PC-3 (cell line): ENCODE results near the gene HDC. TPM values are rescaled to one million over a fixed set of nuclear protein-coding genes. Genes with fewer than 3 reads are reported as not detected.

Experiments used
- ATAC-seq: fragments of 200-7000 bp; cut with Tn5 transposase; 2 replicates; pipeline ENCODE4 v1.9.1; 2020; ENCODE audit warnings: mild to moderate bottlenecking, moderate library complexity
- BruUV-seq: library from RNA; stranded (reverse); fragments of 400-500 nt; replicated peaks from 2 replicates; lab custom pipeline; 2021; lab: Mats Ljungman, UMichigan
- CTCF ChIA-PET: fragments of 300-600 bp; sonication (Branson Sonifier 250); formaldehyde crosslinking; loops from one replicate; lab custom pipeline; 2022; ENCODE audit warnings: antibody characterized with exemption; lab: Charles Lee
- POLR2A ChIA-PET: fragments of 300-600 bp; sonication (Branson Sonifier 250); formaldehyde crosslinking; loops from one replicate; lab custom pipeline; 2022; ENCODE audit warnings: antibody characterized with exemption; ENCODE audit not compliant: unreplicated experiment; lab: Charles Lee
- DNase-seq: peaks from one replicate; pipeline ENCODE4 v3.0.0-alpha.2; 2015
- H2AFZ ChIP-seq: fragments of 300-600 bp; sonication (generic); 2 replicates; pipeline ENCODE4 v1.6.0; 2016; ENCODE audit warnings: antibody characterized with exemption, low read length
- H3F3A ChIP-seq: fragments of 300-600 bp; sonication (generic); one replicate; pipeline ENCODE4 v1.6.0; 2017; ENCODE audit warnings: antibody characterized with exemption, low read length, control low read depth, mild to moderate bottlenecking; ENCODE audit not compliant: unreplicated experiment
- H3K27ac ChIP-seq: fragments of 300-600 bp; sonication (generic); 2 replicates; pipeline ENCODE4 v1.5.1; 2016; ENCODE audit warnings: mild to moderate bottlenecking, low read length
- H3K27me3 ChIP-seq: fragments of 300-600 bp; sonication (generic); 2 replicates; pipeline ENCODE4 v1.6.1; 2016; ENCODE audit warnings: low read length, mixed read lengths
- H3K36me3 ChIP-seq: fragments of 300-600 bp; sonication (generic); 2 replicates; pipeline ENCODE4 v1.6.1; 2016; ENCODE audit warnings: low read depth, mixed run types, low read length, mixed read lengths
- H3K4me1 ChIP-seq: fragments of 300-600 bp; sonication (generic); 2 replicates; pipeline ENCODE4 v1.5.1; 2016; ENCODE audit warnings: low read length; ENCODE audit not compliant: insufficient read depth
- H3K4me2 ChIP-seq: fragments of 300-600 bp; sonication (generic); 2 replicates; pipeline ENCODE4 v1.6.0; 2016; ENCODE audit warnings: low read length
- H3K4me3 ChIP-seq: fragments of 300-600 bp; sonication (generic); 2 replicates; pipeline ENCODE4 v1.5.1; 2016; ENCODE audit warnings: mild to moderate bottlenecking, low read length, mixed read lengths
- H3K79me2 ChIP-seq: fragments of 300-600 bp; sonication (generic); 2 replicates; pipeline ENCODE4 v1.6.1; 2017; ENCODE audit warnings: low read length, mixed read lengths
- H3K9ac ChIP-seq: fragments of 300-600 bp; sonication (generic); 2 replicates; pipeline ENCODE4 v1.6.0; 2016; ENCODE audit warnings: mild to moderate bottlenecking, low read length
- H3K9me2 ChIP-seq: fragments of 300-600 bp; sonication (generic); replicated peaks from 2 replicates; pipeline ENCODE4 v1.6.1; 2016; ENCODE audit warnings: mixed run types, low read length, mixed read lengths
- H3K9me3 ChIP-seq: fragments of 300-600 bp; sonication (generic); 2 replicates; pipeline ENCODE4 v1.6.1; 2016; ENCODE audit warnings: low read length, mixed read lengths
- H4K20me1 ChIP-seq: fragments of 300-600 bp; sonication (generic); 2 replicates; pipeline ENCODE4 v1.6.1; 2016; ENCODE audit warnings: low read length, mixed read lengths
- EZH2 ChIP-seq: fragments of 300-600 bp; sonication (generic); IDR thresholded peaks from one replicate; pipeline ENCODE4 v1.6.1; 2017; ENCODE audit warnings: antibody characterized with exemption, mild to moderate bottlenecking, low read length; ENCODE audit not compliant: unreplicated experiment
- EZH2phosphoT487 ChIP-seq: fragments of 300-600 bp; sonication (generic); IDR thresholded peaks from 2 replicates; pipeline ENCODE4 v1.6.1; 2018; ENCODE audit warnings: mild to moderate bottlenecking, antibody characterized with exemption, low read length, borderline replicate concordance
- intact Hi-C: fragments of 100-400 bp; cut with micrococcal nuclease; formaldehyde crosslinking; loops from 2 replicates; pipeline ENCODE4 v1.9.0; 2023
- total RNA-seq: library from RNA; depleted of rRNA; stranded (reverse); fragments of >200 nt; gene quantifications from 2 replicates; pipeline ENCODE4 v1.2.3, GENCODE V29; 2014
- TF ChIP-seq, protein P1 (sequence below): fragments of 300-600 bp; sonication (generic); conservative IDR thresholded peaks from 2 replicates; pipeline ENCODE4 v1.5.1; 2017; ENCODE audit warnings: antibody characterized with exemption, low read depth, mild to moderate bottlenecking, low read length

HDC gene
- total RNA-seq, 1 experiment from 2014 or later = not detected

- Histone ChIP-seq H3K9me3 (no peaks in the 10 kb centered on the region), H3K36me3 (no peaks in the 10 kb centered on the region), H3K27ac (no peak overlapping the region), H3K27me3 (no peaks in the 10 kb centered on the region), H3K9ac (no peak overlapping the region), H3K4me3 (no peak overlapping the region), H3K79me2 (no peaks in the 10 kb centered on the region), H4K20me1 (no peaks in the 10 kb centered on the region), H3K4me2 (no peak overlapping the region), H3K9me2 (no peaks in the 10 kb centered on the region), H3K4me1 (peaks cover 8% of the 10 kb centered on the region), H3F3A (no peaks in the 10 kb centered on the region), H2AFZ (no peak overlapping the region)
- POLR2A ChIA-PET = no interaction called here
- DNase-seq = no peak
- TF ChIP-seq EZH2 = no peak
- no peak for TF ChIP-seq EZH2phosphoT487
- TF ChIP-seq, protein P1, sequence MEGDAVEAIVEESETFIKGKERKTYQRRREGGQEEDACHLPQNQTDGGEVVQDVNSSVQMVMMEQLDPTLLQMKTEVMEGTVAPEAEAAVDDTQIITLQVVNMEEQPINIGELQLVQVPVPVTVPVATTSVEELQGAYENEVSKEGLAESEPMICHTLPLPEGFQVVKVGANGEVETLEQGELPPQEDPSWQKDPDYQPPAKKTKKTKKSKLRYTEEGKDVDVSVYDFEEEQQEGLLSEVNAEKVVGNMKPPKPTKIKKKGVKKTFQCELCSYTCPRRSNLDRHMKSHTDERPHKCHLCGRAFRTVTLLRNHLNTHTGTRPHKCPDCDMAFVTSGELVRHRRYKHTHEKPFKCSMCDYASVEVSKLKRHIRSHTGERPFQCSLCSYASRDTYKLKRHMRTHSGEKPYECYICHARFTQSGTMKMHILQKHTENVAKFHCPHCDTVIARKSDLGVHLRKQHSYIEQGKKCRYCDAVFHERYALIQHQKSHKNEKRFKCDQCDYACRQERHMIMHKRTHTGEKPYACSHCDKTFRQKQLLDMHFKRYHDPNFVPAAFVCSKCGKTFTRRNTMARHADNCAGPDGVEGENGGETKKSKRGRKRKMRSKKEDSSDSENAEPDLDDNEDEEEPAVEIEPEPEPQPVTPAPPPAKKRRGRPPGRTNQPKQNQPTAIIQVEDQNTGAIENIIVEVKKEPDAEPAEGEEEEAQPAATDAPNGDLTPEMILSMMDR = no peak
- BruUV-seq = no TSS peak
- ATAC-seq = no peak
- intact Hi-C loops = no loop called here
- CTCF ChIA-PET = no interaction called here
Observed at GRCh38 chr15:50238255-50238654, 27.3 kb downstream of the HDC start.

DNA sequence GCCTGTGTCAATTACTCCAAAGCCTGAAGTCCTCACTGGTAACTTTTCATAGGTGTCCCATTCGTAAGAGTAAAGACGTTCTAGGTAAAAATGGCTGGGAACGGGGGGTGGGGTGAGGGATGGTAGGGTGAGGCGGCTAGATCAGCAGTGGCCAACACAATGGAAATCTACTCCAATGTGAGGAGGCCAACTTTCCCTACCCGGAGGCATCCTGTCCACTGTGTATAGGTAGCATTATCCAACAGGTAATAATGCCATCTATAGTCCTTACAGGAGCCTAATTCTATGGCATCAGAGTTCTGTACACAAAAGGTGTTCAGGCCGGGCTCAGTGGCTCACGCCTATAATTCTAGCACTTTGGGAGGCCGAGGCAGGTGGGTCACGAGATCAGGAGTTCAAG, 29.1 kb downstream of the HDC start:
- no peaks in the 10 kb centered on the region for H3F3A ChIP-seq
- H3K4me1 ChIP-seq = peaks cover 2% of the 10 kb centered on the region; the same call in 1 of the 2 replicates
- ChIA-PET POLR2A (no interaction called here), CTCF (no interaction called here)
- ATAC-seq (no peak), DNase-seq (no peak)
- TF ChIP-seq EZH2phosphoT487 (no peak), EZH2 (no peak)
- H3K79me2 ChIP-seq = no peaks in the 10 kb centered on the region
- no peaks in the 10 kb centered on the region for H3K36me3 ChIP-seq
- no peaks in the 10 kb centered on the region for H4K20me1 ChIP-seq
- H3K9me3 ChIP-seq = no peaks in the 10 kb centered on the region
- H3K4me2 ChIP-seq = no peak overlapping the region
- H3K27me3 ChIP-seq = no peaks in the 10 kb centered on the region
- BruUV-seq = no TSS peak
- no peak overlapping the region for H2AFZ ChIP-seq
- H3K9me2 ChIP-seq = no peaks in the 10 kb centered on the region
- intact Hi-C loops = no loop called here
- no peak overlapping the region for H3K9ac ChIP-seq
- H3K27ac ChIP-seq = no peak overlapping the region
- H3K4me3 ChIP-seq = no peak overlapping the region

- no peaks in the 10 kb centered on the region for H3K9me2 ChIP-seq
- H4K20me1 ChIP-seq = no peaks in the 10 kb centered on the region
- H3K4me1 ChIP-seq = no peaks in the 10 kb centered on the region
- no peak overlapping the region for H3K4me3 ChIP-seq
- H3K36me3 ChIP-seq = no peaks in the 10 kb centered on the region
- CTCF ChIA-PET = no interaction called here
- DNase-seq = no peak
- no peak overlapping the region for H3K27ac ChIP-seq
- no peak overlapping the region for H3K4me2 ChIP-seq
- BruUV-seq = no TSS peak
- no peaks in the 10 kb centered on the region for H3K9me3 ChIP-seq
- POLR2A ChIA-PET = no interaction called here
- H3F3A ChIP-seq = no peaks in the 10 kb centered on the region
- H3K9ac ChIP-seq = no peak overlapping the region
- intact Hi-C loops = no loop called here
- H3K27me3 ChIP-seq = no peaks in the 10 kb centered on the region
- H3K79me2 ChIP-seq = no peaks in the 10 kb centered on the region
- ATAC-seq = no peak
- TF ChIP-seq EZH2phosphoT487 = no peak
- TF ChIP-seq EZH2 = no peak
- TF ChIP-seq, protein P1 = no peak
- no peak overlapping the region for H2AFZ ChIP-seq
Observed at GRCh38 chr15:50235794-50236193, 29.7 kb downstream of the HDC start.
